ENCODE data around the gene KRTAP10-4.
"Not testable (repeated sequence)": the region's sequence is repeated elsewhere in the genome, so short reads cannot be mapped to it uniquely, and the experiment has no call there.

Gene KRTAP10-4

DNA sequence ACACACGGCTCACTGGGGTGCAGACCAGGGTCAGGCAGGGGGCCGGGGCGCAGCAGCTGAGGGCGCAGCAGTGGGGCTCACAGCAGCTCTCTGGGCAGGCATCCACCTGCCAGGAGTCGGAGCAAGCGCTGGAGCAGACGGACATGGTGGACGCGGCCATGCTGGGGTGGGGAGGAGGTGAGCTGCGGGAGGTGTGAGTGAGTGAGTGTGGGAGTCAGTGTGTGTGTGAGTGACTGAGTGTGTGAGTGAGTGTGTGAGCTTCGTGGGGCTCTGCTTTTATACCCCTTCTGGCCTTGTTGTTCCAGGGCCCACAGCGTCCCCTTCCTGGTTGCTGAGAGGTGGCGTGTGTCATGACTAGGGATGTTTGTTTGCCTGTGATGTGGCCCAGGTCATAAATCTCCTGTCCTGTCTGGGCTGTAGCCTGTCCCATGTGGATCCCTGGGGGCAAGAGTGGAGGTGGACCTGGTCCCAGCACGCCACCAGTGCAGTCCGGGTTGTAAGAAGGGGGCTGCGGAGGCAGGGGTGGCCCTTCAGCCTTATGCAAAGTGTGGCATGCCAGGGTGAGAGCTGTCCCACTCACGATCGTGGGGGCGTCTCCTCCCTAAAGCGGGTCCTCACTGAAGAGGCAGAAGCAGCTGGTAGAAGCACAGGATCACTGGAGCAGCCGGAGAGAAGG is 33.4 kb upstream of the KRTAP10-4 start, which contains the start of gene KRTAP10-1:
TSS of gene KRTAP10-1 (minus strand) at position 205 of the 676 bp plus-strand sequence. CDS start at position 160, 45 bp downstream.
- Histone ChIP-seq H3K4me1 (ENCODE audit: control insufficient read depth, insufficient read depth, low read length) (no peaks in the 10 kb centered on the region), H3K9ac (ENCODE audit: low read depth, low read length) (no peak within 1 kb of the TSS)

DNA sequence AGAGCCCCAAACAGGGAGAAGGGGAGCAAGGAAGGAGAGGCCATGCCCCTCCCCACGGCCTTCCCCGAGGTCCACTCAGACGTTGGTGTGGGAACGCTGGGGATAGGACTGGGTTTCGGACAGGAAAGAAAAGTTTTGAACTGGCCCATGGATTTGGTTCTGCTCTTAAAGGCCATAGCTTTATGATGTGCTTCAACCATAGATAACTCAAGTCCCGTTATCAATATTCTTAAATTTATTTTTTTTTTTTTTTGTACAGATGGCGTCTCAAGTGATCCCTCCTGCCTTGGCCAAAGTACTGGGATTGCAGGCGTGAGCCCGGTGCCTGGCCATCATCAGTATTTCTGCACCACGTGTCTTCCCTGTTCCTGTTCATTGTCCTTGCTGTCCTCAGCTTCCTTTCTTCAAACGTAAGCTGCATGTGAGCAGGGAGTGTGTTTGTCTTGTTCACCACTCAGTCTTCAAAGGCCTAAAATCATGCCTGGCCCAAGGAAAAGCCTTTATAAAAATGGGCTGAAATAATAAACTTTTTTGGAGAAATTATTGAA is 32.7 kb upstream of the KRTAP10-4 start:
- H3K27me3 ChIP-seq (ENCODE audit: control insufficient read depth, insufficient read depth, low read length), result peaks cover 33% of the 10 kb centered on the region
- no peak overlapping the region for H3K4me2 ChIP-seq (ENCODE audit: low read length)
- H3K9ac ChIP-seq (ENCODE audit: low read depth, low read length), result no peak overlapping the region
- no peaks in the 10 kb centered on the region for H3K9me3 ChIP-seq (replicated peaks; ENCODE audit: low read length)
- no peaks in the 10 kb centered on the region for H3K4me1 ChIP-seq (ENCODE audit: control insufficient read depth, insufficient read depth, low read length)
- H3K36me3 ChIP-seq (ENCODE audit: insufficient read depth, low read length), result no peaks in the 10 kb centered on the region
- no peak overlapping the region for H3K4me3 ChIP-seq (ENCODE audit: low read length)

More for the DNA sequence above, 33.4 kb upstream of the KRTAP10-4 start, which contains the start of gene KRTAP10-1:
- Histone ChIP-seq H3K4me3 (ENCODE audit: low read length) (no peak within 1 kb of the TSS), H3K4me2 (ENCODE audit: low read length) (no peak within 1 kb of the TSS), H3K9me3 (replicated peaks; ENCODE audit: low read length) (no peaks in the 10 kb centered on the region), H3K27me3 (ENCODE audit: control insufficient read depth, insufficient read depth, low read length) (peaks cover 34% of the 10 kb centered on the region), H3K36me3 (ENCODE audit: insufficient read depth, low read length) (no peaks in the 10 kb centered on the region)

DNA sequence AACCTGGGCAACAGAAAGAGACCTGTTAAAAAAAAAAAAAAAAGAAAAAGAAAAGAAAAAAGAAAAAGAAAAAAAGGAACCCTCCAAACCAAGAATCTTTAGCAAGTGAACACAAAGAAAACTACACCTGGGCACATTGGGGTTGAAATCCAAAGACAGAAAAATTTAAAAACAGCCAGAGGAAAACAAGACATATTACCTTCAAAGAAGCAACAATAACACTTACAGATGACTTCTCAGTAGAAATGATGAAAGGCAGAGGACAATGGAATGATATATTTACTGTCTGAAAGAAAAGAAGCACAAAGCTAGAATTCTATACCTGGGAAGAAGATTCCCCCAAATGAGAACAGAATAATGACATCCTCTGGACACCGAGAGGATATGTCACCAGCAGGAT is 30.8 kb upstream of the KRTAP10-4 start:
- Histone ChIP-seq H3K27me3 (ENCODE audit: control insufficient read depth, insufficient read depth, low read length) (peaks cover 25% of the 10 kb centered on the region), H3K9ac (ENCODE audit: low read depth, low read length) (no peak overlapping the region), H3K4me3 (ENCODE audit: low read length) (no peak overlapping the region), H3K4me1 (ENCODE audit: control insufficient read depth, insufficient read depth, low read length) (no peaks in the 10 kb centered on the region), H3K9me3 (replicated peaks; ENCODE audit: low read length) (no peaks in the 10 kb centered on the region), H3K4me2 (ENCODE audit: low read length) (no peak overlapping the region), H3K36me3 (ENCODE audit: insufficient read depth, low read length) (no peaks in the 10 kb centered on the region)

DNA sequence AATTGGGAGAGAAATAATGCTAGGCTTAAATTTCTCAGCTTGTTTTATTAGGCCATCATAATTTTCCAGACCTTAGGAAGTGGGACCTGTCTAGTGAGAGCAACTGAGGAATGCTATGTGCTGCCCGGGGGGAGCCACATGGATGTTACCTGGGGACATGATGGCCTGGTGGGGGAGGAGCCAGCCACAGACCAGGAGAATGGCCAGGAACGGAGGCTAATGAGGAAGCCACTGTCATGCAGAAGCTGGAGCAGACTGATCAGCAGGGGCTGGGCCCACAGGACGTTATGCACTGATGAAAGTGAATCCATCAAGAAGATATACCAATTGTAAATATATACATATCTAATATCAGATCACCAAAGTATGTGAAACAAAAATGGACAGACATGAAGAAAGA is 29.0 kb upstream of the KRTAP10-4 start:
- Histone ChIP-seq H3K36me3 (ENCODE audit: insufficient read depth, low read length) (no peaks in the 10 kb centered on the region), H3K27me3 (ENCODE audit: control insufficient read depth, insufficient read depth, low read length) (peaks cover 31% of the 10 kb centered on the region), H3K9me3 (replicated peaks; ENCODE audit: low read length) (no peaks in the 10 kb centered on the region), H3K4me1 (ENCODE audit: control insufficient read depth, insufficient read depth, low read length) (no peaks in the 10 kb centered on the region), H3K4me3 (ENCODE audit: low read length) (no peak overlapping the region), H3K4me2 (ENCODE audit: low read length) (no peak overlapping the region), H3K9ac (ENCODE audit: low read depth, low read length) (no peak overlapping the region)

DNA sequence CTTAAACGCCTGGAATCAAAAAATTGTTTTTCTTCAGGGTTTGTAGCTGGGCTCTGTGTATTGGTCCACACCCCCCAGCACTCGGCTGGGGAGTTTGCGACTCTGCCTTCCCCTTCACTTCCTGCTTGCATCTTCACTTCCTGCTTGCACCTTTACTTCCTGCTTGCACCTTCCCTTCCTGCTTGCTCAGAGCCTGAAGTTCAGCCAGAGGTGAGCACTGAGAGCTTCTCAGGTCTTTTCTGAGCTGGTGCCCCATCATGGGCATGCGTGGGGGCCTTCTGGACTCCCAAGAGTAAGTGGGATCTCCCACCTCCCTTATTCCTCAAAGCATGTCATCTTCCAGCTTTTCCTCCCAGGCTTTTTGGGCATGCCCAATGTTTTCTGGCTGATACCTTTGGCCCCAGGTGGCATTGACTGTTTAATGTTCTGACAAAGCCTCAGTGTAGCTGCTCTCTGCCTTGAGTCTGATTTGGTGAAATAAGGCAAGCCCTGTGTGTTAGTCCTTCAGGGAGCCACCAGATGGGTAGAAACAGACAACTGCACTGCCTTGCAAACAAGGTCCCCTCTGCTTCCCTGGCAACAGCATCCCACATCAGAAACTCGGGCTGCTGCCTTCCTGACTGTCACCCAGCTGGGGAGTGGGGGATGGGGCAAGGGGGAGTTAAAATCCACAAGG is 25.7 kb upstream of the KRTAP10-4 start:
- Histone ChIP-seq H3K9ac (ENCODE audit: low read depth, low read length) (no peak overlapping the region), H3K27me3 (ENCODE audit: control insufficient read depth, insufficient read depth, low read length) (peaks cover 42% of the 10 kb centered on the region), H3K4me2 (ENCODE audit: low read length) (no peak overlapping the region)

DNA sequence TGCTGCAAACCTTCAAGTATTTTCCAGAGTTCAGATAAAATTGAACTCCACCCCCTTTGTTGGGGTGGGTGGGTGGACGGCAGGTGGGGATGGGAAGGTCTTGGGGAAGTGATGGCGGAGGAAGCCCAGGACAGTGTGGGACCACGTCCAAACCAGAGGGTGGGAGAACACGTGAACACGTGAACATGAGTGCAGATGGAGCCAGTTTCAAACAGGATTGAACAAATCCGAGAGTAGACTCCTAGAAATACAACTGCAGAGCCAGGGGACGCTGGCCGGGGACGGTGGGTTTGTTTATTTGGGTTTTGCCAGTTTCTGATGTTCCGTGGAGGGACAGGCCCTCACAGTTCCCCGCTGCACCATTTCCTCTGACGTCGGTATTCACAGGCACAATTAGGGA is 25.1 kb upstream of the KRTAP10-4 start:
- no peak overlapping the region for H3K4me3 ChIP-seq (ENCODE audit: low read length)
- H3K9me3 ChIP-seq (replicated peaks; ENCODE audit: low read length), result no peaks in the 10 kb centered on the region
- no peak overlapping the region for H3K4me2 ChIP-seq (ENCODE audit: low read length)
- H3K4me1 ChIP-seq (ENCODE audit: control insufficient read depth, insufficient read depth, low read length), result no peaks in the 10 kb centered on the region
- H3K9ac ChIP-seq (ENCODE audit: low read depth, low read length), result no peak overlapping the region
- peaks cover 44% of the 10 kb centered on the region for H3K27me3 ChIP-seq (ENCODE audit: control insufficient read depth, insufficient read depth, low read length)
- no peaks in the 10 kb centered on the region for H3K36me3 ChIP-seq (ENCODE audit: insufficient read depth, low read length)

More for the DNA sequence above, 25.7 kb upstream of the KRTAP10-4 start:
- Histone ChIP-seq H3K36me3 (ENCODE audit: insufficient read depth, low read length) (no peaks in the 10 kb centered on the region), H3K4me1 (ENCODE audit: control insufficient read depth, insufficient read depth, low read length) (no peaks in the 10 kb centered on the region), H3K9me3 (replicated peaks; ENCODE audit: low read length) (no peaks in the 10 kb centered on the region), H3K4me3 (ENCODE audit: low read length) (no peak overlapping the region)

DNA sequence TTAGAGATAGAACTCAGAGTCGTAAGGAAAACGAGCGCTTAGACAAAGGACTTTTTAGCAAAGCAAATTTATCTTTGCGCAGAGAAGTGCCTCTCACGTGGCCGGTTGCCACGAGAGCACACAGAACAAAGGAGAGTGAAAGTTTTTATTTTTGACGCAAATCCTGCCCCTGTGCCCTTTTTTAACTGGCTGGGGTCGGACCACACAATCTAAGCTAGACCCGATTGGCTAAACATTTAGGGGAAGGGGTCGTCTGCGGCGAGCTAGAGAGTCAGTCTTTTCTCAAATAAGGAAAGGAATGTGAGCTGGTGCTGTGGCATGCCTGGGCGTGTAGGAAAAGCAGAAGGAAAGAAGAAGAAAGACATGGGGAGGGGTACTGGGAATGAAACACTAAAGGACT is 24.6 kb upstream of the KRTAP10-4 start:
- Histone ChIP-seq H3K36me3 (ENCODE audit: insufficient read depth, low read length) (no peaks in the 10 kb centered on the region), H3K9me3 (replicated peaks; ENCODE audit: low read length) (no peaks in the 10 kb centered on the region), H3K4me1 (ENCODE audit: control insufficient read depth, insufficient read depth, low read length) (no peaks in the 10 kb centered on the region), H3K4me3 (ENCODE audit: low read length) (no peak overlapping the region), H3K4me2 (ENCODE audit: low read length) (no peak overlapping the region), H3K27me3 (ENCODE audit: control insufficient read depth, insufficient read depth, low read length) (peaks cover 49% of the 10 kb centered on the region), H3K9ac (ENCODE audit: low read depth, low read length) (no peak overlapping the region)

DNA sequence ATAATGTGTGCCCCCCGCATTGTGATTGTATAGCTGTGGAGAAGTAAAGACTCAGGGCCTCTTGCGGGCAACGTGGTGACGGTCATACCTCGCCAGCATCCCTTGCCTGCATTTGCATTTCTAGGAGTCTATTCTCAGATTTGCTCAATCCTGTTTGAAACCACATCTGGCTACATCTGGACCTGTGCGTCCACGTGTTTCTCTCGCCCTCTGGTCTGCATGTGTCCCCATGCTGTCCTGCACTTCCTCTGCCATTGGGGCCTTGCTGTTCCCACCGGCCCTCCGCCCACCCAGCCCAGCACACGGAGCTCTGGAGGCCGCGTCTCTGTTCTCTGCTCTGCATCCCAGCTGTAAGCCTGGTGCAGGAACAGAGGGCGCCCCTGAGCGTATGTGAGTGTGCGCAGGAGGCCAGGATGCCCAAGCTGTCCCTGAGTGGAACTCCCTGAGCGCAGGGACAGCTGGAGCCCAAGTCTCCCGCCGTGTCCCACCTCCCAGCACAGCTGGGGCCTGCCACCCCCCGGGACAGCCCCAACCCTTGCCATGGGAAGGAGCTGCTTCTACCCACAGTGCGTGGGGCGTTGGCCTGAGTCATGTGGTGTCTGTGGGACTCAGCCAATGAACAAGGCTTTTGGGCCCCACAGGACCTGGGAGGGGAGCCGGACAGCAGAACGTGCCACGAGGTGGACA is 23.9 kb upstream of the KRTAP10-4 start:
- no peaks in the 10 kb centered on the region for H3K9me3 ChIP-seq (replicated peaks; ENCODE audit: low read length)
- H3K27me3 ChIP-seq (ENCODE audit: control insufficient read depth, insufficient read depth, low read length), result peaks cover 56% of the 10 kb centered on the region
- H3K4me1 ChIP-seq (ENCODE audit: control insufficient read depth, insufficient read depth, low read length), result no peaks in the 10 kb centered on the region
- H3K9ac ChIP-seq (ENCODE audit: low read depth, low read length), result no peak overlapping the region
- H3K4me3 ChIP-seq (ENCODE audit: low read length), result no peak overlapping the region
- H3K36me3 ChIP-seq (ENCODE audit: insufficient read depth, low read length), result no peaks in the 10 kb centered on the region
- H3K4me2 ChIP-seq (ENCODE audit: low read length), result no peak overlapping the region

DNA sequence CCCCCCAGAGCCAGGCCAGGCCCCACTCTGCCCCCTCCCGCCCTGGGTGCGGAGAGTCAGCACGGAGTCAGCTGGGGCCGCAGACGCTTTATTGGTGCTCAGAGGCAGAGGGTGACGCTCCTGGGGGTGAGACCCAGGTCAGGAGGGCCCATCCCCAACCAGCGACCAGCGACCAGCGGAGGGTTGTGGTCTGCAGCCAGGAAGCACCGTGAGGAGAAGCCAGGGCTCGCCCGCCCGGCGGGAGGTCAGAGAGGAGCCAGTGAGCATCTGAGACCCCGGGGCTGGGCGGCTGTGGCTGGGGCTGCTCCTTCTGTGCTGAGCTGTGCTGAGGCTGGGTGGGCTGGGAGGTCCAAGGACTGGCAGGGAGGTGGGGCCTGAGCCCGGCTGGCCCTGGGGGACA is 23.2 kb upstream of the KRTAP10-4 start:
- H3K9me3 ChIP-seq (replicated peaks; ENCODE audit: low read length); H3K4me1 ChIP-seq (ENCODE audit: control insufficient read depth, insufficient read depth, low read length); H3K4me3 ChIP-seq (ENCODE audit: low read length); H3K36me3 ChIP-seq (ENCODE audit: insufficient read depth, low read length); H3K4me2 ChIP-seq (ENCODE audit: low read length); H3K9ac ChIP-seq (ENCODE audit: low read depth, low read length): not testable (repeated sequence)
- H3K27me3 ChIP-seq (ENCODE audit: control insufficient read depth, insufficient read depth, low read length), result peaks cover 61% of the 10 kb centered on the region

DNA sequence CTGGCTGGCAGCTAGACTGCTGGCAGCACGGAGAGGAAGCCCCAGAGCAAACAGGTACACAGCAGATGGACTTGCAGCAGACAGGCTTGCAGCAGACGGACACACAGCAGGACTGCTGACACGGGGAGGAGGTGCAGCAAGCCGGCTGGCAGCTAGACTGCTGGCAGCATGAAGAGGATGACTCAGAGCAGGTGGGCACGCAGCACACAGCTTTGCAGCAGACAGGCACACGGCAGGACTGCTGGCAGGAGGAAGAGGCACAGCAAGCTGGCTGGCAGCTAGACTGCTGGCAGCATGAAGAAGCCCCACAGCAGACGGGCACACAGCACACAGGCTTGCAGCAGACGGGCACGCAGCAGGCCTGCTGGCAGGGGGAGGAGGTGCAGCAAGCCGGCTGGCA is 22.7 kb upstream of the KRTAP10-4 start:
- H3K9ac ChIP-seq (ENCODE audit: low read depth, low read length), result no peak overlapping the region
- no peak overlapping the region for H3K4me2 ChIP-seq (ENCODE audit: low read length)
- H3K27me3 ChIP-seq (ENCODE audit: control insufficient read depth, insufficient read depth, low read length), result peaks cover 65% of the 10 kb centered on the region

DNA sequence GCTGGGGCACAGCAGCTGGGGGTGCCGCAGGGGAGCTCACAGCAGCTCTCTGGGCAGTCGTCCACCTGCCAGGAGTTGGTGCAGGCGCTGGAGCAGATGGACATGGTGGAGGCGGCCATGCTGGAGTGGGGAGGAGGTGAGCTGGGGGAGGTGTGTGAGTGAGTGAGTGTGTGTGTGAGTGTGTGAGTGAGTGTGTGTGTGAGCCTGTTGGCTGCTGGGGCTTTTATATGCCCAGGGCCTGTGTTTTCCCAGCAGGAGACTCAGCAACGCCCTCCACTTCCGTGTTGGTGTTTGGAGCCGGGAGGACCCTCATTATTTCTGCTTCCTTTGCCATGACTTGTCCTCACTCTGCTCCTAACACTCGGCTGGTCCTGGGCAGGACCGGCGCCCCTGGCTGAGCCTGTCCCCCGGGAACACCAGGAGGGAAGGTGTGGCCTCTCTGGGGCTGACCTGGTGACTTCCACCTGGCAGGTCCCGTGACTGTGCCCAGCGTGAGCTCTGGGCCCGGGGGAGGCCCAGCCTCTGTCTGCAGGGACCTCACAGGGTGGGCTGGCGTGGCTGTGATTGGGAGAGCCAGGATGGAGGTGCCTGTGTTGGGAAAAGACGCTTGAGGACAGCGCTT is 22.1 kb upstream of the KRTAP10-4 start, which contains the start of gene KRTAP10-2:
TSS of gene KRTAP10-2 (minus strand) at position 166 of the 622 bp plus-strand sequence. CDS start at position 119, 47 bp downstream.
- no peaks in the 10 kb centered on the region for H3K9me3 ChIP-seq (replicated peaks; ENCODE audit: low read length)
- H3K27me3 ChIP-seq (ENCODE audit: control insufficient read depth, insufficient read depth, low read length), result peaks cover 67% of the 10 kb centered on the region
- no peak within 1 kb of the TSS for H3K4me3 ChIP-seq (ENCODE audit: low read length)
- H3K4me1 ChIP-seq (ENCODE audit: control insufficient read depth, insufficient read depth, low read length), result no peaks in the 10 kb centered on the region
- no peaks in the 10 kb centered on the region for H3K36me3 ChIP-seq (ENCODE audit: insufficient read depth, low read length)
- H3K9ac ChIP-seq (ENCODE audit: low read depth, low read length), result no peak within 1 kb of the TSS
- H3K4me2 ChIP-seq (ENCODE audit: low read length), result no peak within 1 kb of the TSS

More for the DNA sequence above, 22.7 kb upstream of the KRTAP10-4 start:
- Histone ChIP-seq H3K4me1 (ENCODE audit: control insufficient read depth, insufficient read depth, low read length) (no peaks in the 10 kb centered on the region), H3K4me3 (ENCODE audit: low read length) (no peak overlapping the region), H3K36me3 (ENCODE audit: insufficient read depth, low read length) (no peaks in the 10 kb centered on the region), H3K9me3 (replicated peaks; ENCODE audit: low read length) (no peaks in the 10 kb centered on the region)

Data from skeletal muscle satellite cell (primary cell).